ENCODE measurements around the gene SLC9A3.

GRCh38 chr5:466661-467310, 57.5 kb downstream of the SLC9A3 start:
- TF ChIP-seq CTCF (IDR thresholded peaks at IDR 0.05): no peak
- no peak for TF ChIP-seq POLR2A (IDR thresholded peaks at IDR 0.05)
